GM18498 (cell line): Measurements from ENCODE around the gene GPATCH8.
"Not testable (repeated sequence)": the region's sequence is repeated elsewhere in the genome, so short reads cannot be mapped to it uniquely, and the experiment has no call there.

ENCODE experiments used
- ATAC-seq: cut with Tn5 transposase; IDR thresholded peaks from one replicate; pipeline ENCODE4 v1.9.1; 2021; ENCODE audit warnings: mild to moderate bottlenecking, moderate library complexity; ENCODE audit not compliant: unreplicated experiment

GPATCH8 gene

GRCh38 chr17:44527954-44528353, 24.7 kb upstream of the GPATCH8 start:
- ATAC-seq = no peak

DNA sequence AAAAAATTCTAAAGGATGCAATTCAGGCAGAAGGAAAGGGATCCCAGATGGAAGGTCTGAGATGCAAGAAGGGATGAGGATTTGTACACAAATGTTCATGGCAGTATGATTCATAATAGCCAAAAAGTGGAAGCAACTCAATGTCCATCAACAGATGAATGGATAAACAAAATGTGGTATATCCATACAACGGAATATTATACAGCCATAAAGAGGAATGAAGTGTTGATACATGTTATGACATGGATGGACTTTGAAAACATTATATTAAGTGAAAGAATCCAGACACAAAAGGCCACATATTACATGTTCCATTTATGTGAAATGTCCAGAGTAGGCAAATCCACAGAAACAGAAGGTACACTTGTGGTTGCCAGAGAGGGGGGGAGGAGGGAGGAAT, 23.9 kb upstream of the GPATCH8 start:
- no peak for ATAC-seq

- no peak for ATAC-seq
These were observed 20.4 kb upstream of the GPATCH8 start for GRCh38 chr17:44523672-44523972.

GRCh38 chr17:44522883-44523671, 19.9 kb upstream of the GPATCH8 start:
- no peak for ATAC-seq

GRCh38 chr17:44518032-44518431, 14.8 kb upstream of the GPATCH8 start:
- ATAC-seq = no peak

DNA sequence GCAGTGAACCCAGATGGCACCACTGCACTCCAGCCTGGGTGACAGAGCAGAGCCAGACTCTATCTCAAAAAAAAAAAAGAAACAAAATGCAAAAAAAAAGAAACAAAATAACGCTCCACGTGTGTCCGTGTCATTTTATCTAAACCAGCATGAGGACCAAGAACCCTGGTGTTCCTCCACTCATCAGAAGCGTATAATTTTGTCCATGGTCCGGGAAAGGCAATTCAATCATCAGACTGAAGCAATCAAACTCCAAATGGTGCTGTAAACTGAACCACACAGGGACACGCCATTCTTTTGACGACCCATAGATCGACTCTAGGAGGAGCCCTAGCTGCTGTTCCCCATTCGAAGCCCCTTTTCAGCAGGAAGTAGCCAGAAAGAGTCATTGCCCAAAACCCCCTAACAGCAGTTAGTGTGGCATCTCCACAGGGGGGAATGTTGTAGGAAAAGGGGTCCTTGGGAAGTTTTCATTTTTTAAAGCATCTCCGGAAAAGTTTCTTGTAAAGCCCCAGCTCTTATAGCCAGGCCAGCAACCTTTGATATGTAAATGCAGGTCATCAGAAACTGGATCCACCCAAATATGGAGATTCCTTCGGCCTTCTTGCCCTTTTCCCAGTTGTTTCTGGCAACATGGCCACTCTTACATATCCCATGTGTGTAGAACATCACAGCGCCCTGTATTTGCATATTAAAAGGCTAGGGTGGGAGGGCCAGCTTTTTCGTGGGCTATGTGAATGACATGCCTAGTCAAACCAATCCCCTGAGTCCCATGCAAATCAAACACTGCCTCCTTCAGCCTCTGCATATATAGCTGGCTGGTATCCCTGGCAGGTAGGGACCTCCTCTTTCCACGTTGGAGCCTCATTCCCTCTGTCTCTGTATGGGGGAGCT, 8.3 kb upstream of the GPATCH8 start:
- ATAC-seq = not testable (repeated sequence)

DNA sequence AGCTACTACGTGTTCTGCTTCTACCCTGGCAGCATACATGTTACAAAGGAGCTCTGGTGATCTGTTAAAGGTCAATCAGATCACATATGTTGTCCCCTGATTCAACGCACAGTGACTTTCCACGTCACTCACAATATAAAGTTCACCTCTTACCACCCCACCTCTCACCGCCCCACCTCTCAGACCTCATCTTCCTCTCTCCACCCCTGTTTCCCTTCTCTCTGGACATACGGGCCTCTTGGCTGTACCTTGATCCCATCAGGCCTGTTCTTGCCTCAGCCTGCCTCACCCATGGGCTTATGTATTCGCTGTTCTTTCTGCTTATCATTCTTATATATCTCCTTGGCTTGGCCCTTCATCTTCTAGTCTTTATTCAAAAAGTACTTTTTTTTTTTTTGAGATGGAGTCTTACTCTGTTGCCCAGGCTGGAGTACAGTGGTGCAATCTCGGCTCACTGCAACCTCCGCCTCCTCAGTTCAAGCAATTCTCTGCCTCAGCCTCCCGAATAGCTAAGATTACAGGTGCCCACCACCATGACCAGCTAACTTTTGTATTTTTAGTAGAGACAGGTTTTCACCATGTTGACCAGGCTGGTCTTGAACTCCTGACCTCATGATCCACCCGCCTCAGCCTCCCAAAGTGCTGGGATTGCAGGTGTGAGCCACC, 3.9 kb upstream of the GPATCH8 start:
- ATAC-seq = not testable (repeated sequence)

DNA sequence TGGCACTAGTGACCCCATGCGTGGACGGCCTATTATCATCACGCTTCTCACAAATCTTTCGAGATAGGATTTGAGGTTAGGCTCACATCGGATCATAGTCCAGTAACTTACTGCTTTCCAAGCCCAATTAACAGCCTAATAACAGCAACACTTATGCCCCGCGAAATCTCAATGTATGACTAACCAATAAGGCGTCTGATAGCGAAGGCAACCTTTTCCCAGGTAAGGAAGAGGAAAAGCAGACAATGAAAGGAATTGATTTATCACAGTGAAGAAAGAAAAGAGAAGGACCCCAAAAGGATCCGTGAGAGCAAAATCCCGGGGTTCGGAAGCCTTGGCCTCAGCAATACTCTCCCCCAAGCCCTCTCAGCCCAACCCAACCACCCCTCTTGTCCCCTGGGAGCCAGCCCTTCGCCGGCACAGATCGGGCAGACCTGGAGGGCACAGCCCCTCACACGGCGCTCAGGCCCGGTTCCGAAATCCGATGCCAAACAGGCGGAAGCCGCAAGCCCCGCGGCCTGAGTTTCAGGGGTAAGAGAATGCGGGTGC, 534 bp downstream of the GPATCH8 start:
- peak; percentile 24 for ATAC-seq

DNA sequence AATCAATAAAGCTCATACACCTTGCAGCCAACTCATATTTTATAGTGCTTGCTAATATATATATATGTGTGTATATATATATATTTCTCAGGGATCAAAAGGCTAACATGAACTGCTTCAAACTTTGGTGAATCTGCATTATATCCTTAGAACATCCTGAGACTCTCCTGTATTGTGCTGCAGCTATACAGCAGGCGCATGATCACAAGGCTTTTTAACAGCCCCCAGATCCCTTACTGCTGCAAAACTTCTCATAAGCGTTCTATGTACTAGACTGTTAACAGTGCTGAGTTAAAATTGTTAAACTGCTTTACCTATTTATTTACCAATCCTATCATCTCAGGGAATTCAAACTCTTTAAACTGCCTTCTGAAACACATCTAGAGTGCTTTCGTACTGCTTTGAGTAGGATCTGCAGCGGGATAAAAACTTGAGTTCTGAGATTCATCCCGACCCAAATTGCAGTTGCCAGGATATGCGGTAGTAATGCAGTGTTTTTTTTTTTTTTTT, 1.3 kb downstream of the GPATCH8 start:
- no peak for ATAC-seq

DNA sequence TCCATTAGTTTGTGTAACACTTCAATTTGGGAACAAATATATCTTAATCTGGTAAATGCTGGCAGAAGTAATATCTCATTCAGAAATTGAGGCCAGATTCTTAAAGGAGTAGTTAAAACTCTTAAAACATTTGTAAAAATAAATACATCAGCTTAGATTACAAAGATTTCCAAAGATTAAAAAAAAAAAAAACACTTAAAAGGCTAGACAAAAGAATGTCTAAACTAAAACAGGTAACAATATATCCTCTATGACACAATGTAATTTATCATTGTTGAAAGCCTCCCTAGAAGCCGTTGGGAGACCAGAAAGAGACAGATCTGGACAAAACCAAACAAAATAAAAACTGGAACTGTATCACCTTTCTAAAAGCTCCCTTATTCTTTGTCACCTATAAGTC, 3.5 kb downstream of the GPATCH8 start:
- no peak for ATAC-seq

GRCh38 chr17:44496815-44497214, 6.4 kb downstream of the GPATCH8 start:
- ATAC-seq = no peak

DNA sequence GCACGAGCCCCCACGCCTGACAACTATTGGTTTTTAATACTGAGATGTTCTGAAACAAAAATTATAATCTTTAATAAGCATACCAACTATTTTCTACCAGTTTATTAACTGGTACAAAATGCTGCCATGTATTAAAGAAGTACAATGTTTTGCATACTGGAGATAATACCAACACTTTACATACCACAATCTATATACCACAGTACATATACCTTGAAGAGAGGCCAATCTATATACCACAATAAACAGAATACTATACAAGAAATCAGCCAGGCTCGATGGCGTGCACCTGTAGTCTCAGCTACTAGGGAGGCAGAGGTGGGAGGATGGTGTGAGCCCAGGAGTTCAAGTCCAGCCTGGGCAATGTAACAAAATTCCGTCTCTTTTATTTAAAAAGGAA, 9.9 kb downstream of the GPATCH8 start:
- ATAC-seq = no peak

GRCh38 chr17:44492706-44493272, 10.4 kb downstream of the GPATCH8 start:
- no peak for ATAC-seq

GRCh38 chr17:44489581-44489980, 13.6 kb downstream of the GPATCH8 start:
- no peak for ATAC-seq

DNA sequence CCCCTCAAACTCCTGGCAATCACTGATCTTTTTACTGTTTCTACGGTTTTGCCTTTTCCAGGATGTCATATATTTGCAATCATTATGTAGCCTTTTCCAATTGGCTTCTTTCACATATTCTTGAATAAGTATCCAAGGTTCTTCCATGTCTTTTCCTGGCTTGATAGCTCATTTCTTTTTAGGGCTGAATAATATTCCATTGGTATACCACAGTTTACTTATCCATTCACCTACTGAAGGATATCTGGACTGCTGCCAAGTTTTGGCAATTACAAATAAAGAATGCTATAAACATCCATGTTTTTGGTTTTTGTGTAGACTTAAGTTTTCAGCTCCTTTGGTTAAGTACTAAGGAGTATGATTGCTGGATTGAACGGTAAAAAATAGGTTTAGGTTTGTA, 16.0 kb downstream of the GPATCH8 start:
- ATAC-seq = no peak

DNA sequence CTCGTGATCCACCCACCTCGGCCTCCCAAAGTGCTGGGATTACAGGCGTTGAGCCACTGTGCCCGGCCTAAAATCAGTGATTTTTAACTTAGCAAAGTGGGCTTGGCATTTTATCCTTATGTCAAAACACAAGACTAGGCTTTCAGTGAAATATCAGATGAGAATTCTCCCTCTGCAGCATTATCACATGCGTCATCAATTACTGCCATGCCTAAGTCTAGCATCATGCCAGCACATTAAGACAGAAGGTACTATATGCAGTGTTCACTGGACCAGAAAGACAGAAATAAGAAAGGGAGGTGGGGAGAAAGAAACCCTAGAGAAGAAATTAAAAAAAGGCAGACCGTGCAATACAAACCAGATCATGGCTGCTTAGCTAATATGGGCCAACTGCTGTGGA, 29.8 kb downstream of the GPATCH8 start:
- ATAC-seq = no peak

DNA sequence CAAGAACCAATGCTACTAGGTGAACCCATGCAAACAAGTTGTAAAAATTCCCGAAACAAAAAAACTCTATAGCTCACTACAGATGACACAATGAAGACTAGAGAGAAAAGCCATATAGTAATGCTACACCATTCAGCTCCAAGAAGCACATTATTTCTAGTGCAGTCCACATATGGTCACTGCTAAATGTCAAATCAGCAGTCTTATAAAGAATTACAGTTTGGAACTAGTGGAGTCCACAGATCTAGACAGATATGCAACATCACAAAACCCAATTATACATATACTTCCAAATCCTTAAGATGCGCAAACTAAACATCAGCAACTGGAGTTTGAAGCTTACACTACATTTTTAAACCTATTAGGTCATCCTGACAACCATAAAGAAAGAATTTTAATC, 33.5 kb downstream of the GPATCH8 start:
- no peak for ATAC-seq

DNA sequence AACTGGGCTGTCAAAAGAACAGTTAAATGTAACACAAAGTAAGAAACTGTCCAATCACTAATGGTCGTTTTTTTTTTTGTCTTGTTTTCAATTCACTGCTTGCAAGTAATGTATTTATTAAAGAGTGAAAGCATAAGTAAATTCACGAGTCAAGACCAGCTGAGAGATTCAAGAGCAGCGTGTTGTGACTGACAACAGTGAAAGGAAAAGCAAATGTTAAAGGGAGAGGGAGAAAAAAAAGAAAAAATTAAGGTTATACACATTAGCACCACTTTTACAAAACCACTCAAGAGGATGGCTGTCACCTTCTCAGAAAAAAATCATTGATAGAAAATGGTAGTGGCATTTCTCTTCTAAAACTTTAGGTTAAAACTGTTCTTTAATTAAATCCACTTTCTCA, 36.1 kb downstream of the GPATCH8 start:
- no peak for ATAC-seq

- ATAC-seq = no peak
These were observed 36.9 kb downstream of the GPATCH8 start for GRCh38 chr17:44466339-44466738.

DNA sequence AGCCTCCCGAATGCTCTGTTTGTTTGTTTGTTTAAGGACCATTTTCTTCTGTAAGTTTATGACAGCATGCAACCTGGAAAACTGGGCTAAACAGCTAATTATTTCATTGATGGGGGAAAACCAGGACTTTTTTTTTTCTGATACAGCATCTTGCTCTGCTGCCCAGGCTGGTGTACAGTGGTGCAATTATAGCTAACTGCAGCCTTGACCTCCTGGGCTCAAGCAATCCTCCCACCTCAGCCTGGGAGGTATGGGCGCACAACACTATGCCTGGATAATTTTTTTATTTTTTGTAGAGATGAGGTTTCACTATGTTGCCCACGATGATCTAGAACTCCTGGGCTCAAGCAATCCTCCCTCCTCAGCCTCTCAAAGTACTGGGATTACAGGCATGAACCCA, 37.3 kb downstream of the GPATCH8 start:
- ATAC-seq = no peak

DNA sequence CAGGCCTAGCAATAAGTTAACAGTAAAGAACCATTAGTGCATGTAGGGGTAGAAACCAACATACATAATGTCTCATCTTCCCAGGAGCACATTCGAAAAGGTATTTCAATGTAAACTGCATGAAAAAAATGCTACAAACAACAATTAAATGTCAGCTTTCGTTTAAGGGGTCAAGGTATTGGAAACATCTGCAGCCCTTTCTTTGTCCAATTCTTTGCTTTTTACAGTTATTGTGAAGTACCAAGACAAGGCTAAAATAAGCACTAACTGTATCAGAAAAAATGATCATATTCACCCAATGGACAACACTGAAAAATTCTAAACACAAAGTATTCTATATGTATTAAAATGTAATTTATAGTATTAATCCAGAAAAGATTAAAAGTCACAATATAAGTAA, 37.9 kb downstream of the GPATCH8 start:
- ATAC-seq = no peak
